GM12878 (cell line): ENCODE data around the gene FAM120AOS. TPM values are rescaled to one million over a fixed set of nuclear protein-coding genes. Genes with fewer than 3 reads are reported as not detected.

Source experiments
- ATAC-seq: fragments of 200-7000 bp; cut with Tn5 transposase; 3 replicates; pipeline ENCODE4 v1.9.1; 2020; ENCODE audit warnings: mild to moderate bottlenecking, moderate library complexity
- BruUV-seq: library from RNA; stranded (reverse); fragments of 400-500 nt; replicated peaks from 2 replicates; lab custom pipeline; 2021; lab: Mats Ljungman, UMichigan
- CTCF ChIA-PET: fragments of 300-600 bp; sonication (Branson Sonifier 250); formaldehyde crosslinking; extraction: SDS; loops from one replicate; lab custom pipeline; 2021; ENCODE audit warnings: inconsistent platforms; lab: Yijun Ruan, JAX
- POLR2A ChIA-PET: fragments of 350-600 bp; formaldehyde crosslinking; extraction: SDS; loops from one replicate; lab custom pipeline; 2021; ENCODE audit warnings: inconsistent platforms; lab: Charles Lee
- RAD21 ChIA-PET: fragments of 300-600 bp; sonication (Branson Sonifier 250); formaldehyde crosslinking; loops from one replicate; lab custom pipeline; 2023; ENCODE audit warnings: antibody characterized with exemption; ENCODE audit not compliant: unreplicated experiment; lab: Charles Lee
- SMC1A ChIA-PET: fragments of 300-600 bp; sonication (Branson Sonifier 250); formaldehyde crosslinking; loops from one replicate; lab custom pipeline; 2023; ENCODE audit not compliant: unreplicated experiment, uncharacterized antibody; lab: Charles Lee
- DNase-seq: peaks from one replicate; pipeline ENCODE4 v3.0.0-alpha.2; 2011; ENCODE audit warnings: low read depth, low spot score
- FAIRE-seq: peaks from 3 replicates; lab custom pipeline; 2011; peaks lifted over from hg19 to GRCh38; lab: Jason Lieb, UNC
- H2AFZ ChIP-seq: 2 replicates; pipeline ENCODE4 v1.6.0; 2011; ENCODE audit warnings: low read depth, low read length, control low read depth; ENCODE audit not compliant: control insufficient read depth
- H3K27ac ChIP-seq: 2 replicates; pipeline ENCODE4 v1.5.1; 2011; ENCODE audit warnings: control low read depth; ENCODE audit not compliant: control insufficient read depth, insufficient read depth
- H3K27me3 ChIP-seq, 2 experiments: replicated peaks in 1 of 2; 2 replicates each; pipeline versions ENCODE4 v1.6.0 to v1.6.1; 2011; ENCODE audit warnings: low read length in 1 of 2; ENCODE audit not compliant: control insufficient read depth in 2 of 2, insufficient read depth in 2 of 2
- H3K36me3 ChIP-seq, 2 experiments: 2 replicates each; pipeline ENCODE4 v1.5.1; 2011; ENCODE audit warnings: low read length in 1 of 2; ENCODE audit not compliant: control insufficient read depth in 2 of 2, insufficient read depth in 2 of 2
- H3K4me1 ChIP-seq: 2 replicates; pipeline ENCODE4 v1.6.1; 2011; ENCODE audit warnings: mild to moderate bottlenecking, low read length, moderate library complexity, mixed read lengths; ENCODE audit not compliant: control insufficient read depth, insufficient read depth
- H3K4me2 ChIP-seq: 2 replicates; pipeline ENCODE4 v1.6.0; 2011; ENCODE audit warnings: control low read depth; ENCODE audit not compliant: control insufficient read depth, insufficient read depth
- H3K4me3 ChIP-seq: fragments of 200-600 bp; sonication (generic); 2 replicates; pipeline ENCODE4 v1.5.1; 2016
- H3K79me2 ChIP-seq: 2 replicates; pipeline ENCODE4 v1.6.0; 2011; ENCODE audit warnings: low read length; ENCODE audit not compliant: control insufficient read depth, insufficient read depth
- H3K9ac ChIP-seq: 2 replicates; pipeline ENCODE4 v1.8.0; 2011; ENCODE audit warnings: low read length, control low read depth, mixed read lengths; ENCODE audit not compliant: control insufficient read depth, insufficient read depth
- H3K9me3 ChIP-seq: replicated peaks from 3 replicates; pipeline ENCODE4 v1.5.1; 2011; ENCODE audit warnings: mild to moderate bottlenecking, low read length; ENCODE audit not compliant: control insufficient read depth, insufficient read depth
- H4K20me1 ChIP-seq: 2 replicates; pipeline ENCODE4 v1.6.0; 2011; ENCODE audit not compliant: control insufficient read depth, insufficient read depth
- EED ChIP-seq: sonication (generic); IDR thresholded peaks from 2 replicates; pipeline ENCODE4 v1.6.1; 2016; ENCODE audit warnings: antibody characterized with exemption, low read depth
- ELK1 ChIP-seq: IDR thresholded peaks from 2 replicates; pipeline ENCODE4 v1.6.1; 2012; ENCODE audit warnings: low read depth, low read length, improper control_type of control experiment
- GATAD2B ChIP-seq: fragments of 450-650 bp; conservative IDR thresholded peaks from 2 replicates; pipeline ENCODE4 v1.6.1; 2017; ENCODE audit warnings: low read depth, mild to moderate bottlenecking, moderate library complexity
- IKZF2 ChIP-seq, 2 experiments: fragments of 450-650 bp; IDR thresholded peaks; 2 replicates each; pipeline ENCODE4 v1.6.1; 2017; ENCODE audit warnings: mild to moderate bottlenecking in 2 of 2, moderate library complexity in 2 of 2
- LARP7 ChIP-seq: fragments of 450-650 bp; IDR thresholded peaks from 2 replicates; pipeline ENCODE4 v1.6.1; 2017; ENCODE audit warnings: mild to moderate bottlenecking
- MTA3 ChIP-seq: IDR thresholded peaks from 2 replicates; pipeline ENCODE4 v1.6.1; 2012; ENCODE audit warnings: low read length, inconsistent platforms, borderline replicate concordance
- MXI1 ChIP-seq: fragments of 150-350 bp; IDR thresholded peaks from 2 replicates; pipeline ENCODE4 v1.6.1; 2011; ENCODE audit warnings: low read depth, mild to moderate bottlenecking, inconsistent platforms, low read length, improper control_type of control experiment
- NBN ChIP-seq: fragments of 450-650 bp; IDR thresholded peaks from 2 replicates; pipeline ENCODE4 v1.6.1; 2016
- NFYA ChIP-seq: IDR thresholded peaks from 2 replicates; pipeline ENCODE4 v1.6.1; 2011; ENCODE audit warnings: low read depth, mild to moderate bottlenecking, low read length, improper control_type of control experiment, borderline replicate concordance
- NR2C1 ChIP-seq: fragments of 450-650 bp; IDR thresholded peaks from 2 replicates; pipeline ENCODE4 v1.6.1; 2017; ENCODE audit warnings: antibody characterized with exemption, mild to moderate bottlenecking, moderate library complexity
- NRF1 ChIP-seq: conservative IDR thresholded peaks from 2 replicates; pipeline ENCODE4 v1.6.1; 2011; ENCODE audit warnings: mild to moderate bottlenecking, low read depth, low read length, improper control_type of control experiment
- POLR2AphosphoS2 ChIP-seq: IDR thresholded peaks from 2 replicates; pipeline ENCODE4 v1.6.1; 2011; ENCODE audit warnings: low read depth, mild to moderate bottlenecking, low read length, improper control_type of control experiment, moderate library complexity
- POLR2AphosphoS5 ChIP-seq: IDR thresholded peaks from 2 replicates; pipeline ENCODE4 v1.6.1; 2011; ENCODE audit warnings: mild to moderate bottlenecking, low read length, inconsistent platforms
- RB1 ChIP-seq: fragments of 450-650 bp; formaldehyde crosslinking; IDR thresholded peaks from 2 replicates; pipeline ENCODE4 v1.6.1; 2017; ENCODE audit warnings: mild to moderate bottlenecking, borderline replicate concordance
- RBBP5 ChIP-seq: fragments of 200-600 bp; sonication (generic); conservative IDR thresholded peaks from 2 replicates; pipeline ENCODE4 v1.6.1; 2016
- RCOR1 ChIP-seq: conservative IDR thresholded peaks from 2 replicates; pipeline ENCODE4 v1.6.1; 2012; ENCODE audit warnings: low read depth, low read length, improper control_type of control experiment
- RUNX3 ChIP-seq: IDR thresholded peaks from 2 replicates; pipeline ENCODE4 v1.6.1; 2012; ENCODE audit warnings: low read length, inconsistent platforms
- SIX5 ChIP-seq: IDR thresholded peaks from 2 replicates; pipeline ENCODE4 v1.6.1; 2011; ENCODE audit warnings: mild to moderate bottlenecking, low read depth, low read length, moderate library complexity; ENCODE audit not compliant: severe bottlenecking
- SMARCA5 ChIP-seq: fragments of 450-650 bp; IDR thresholded peaks from 2 replicates; pipeline ENCODE4 v1.6.1; 2017; ENCODE audit warnings: mild to moderate bottlenecking
- SP1 ChIP-seq: IDR thresholded peaks from one replicate; pipeline ENCODE4 v1.6.1; 2011; ENCODE audit warnings: low read depth, low read length
- TAF1 ChIP-seq: IDR thresholded peaks from 2 replicates; pipeline ENCODE4 v1.6.1; 2011; ENCODE audit warnings: mild to moderate bottlenecking, low read depth, low read length, borderline replicate concordance
- ZZZ3 ChIP-seq: IDR thresholded peaks from 2 replicates; pipeline ENCODE4 v1.6.1; 2011; ENCODE audit warnings: low read depth; ENCODE audit not compliant: control insufficient read depth, insufficient read length
- WGBS: methylation state at CpG from one replicate; pipeline ENCODE4 v1.1.6; 2016; ENCODE audit warnings: low lambda C conversion rate; ENCODE audit not compliant: insufficient replicate concordance, insufficient coverage; ENCODE audit errors: missing lambda C conversion rate; 5-methylcytosine and 5-hydroxymethylcytosine counted together
- in situ Hi-C: fragments of 300-500 bp; cut with MboI; formaldehyde crosslinking; loops from 9 replicates; pipeline ENCODE4 v1.14.3; 2018; ENCODE audit warnings: mixed read lengths
- intact Hi-C: fragments of 100-400 bp; cut with micrococcal nuclease; formaldehyde crosslinking; loops from one replicate; pipeline ENCODE4 v1.14.2; 2022; ENCODE audit not compliant: unreplicated experiment
- polyA plus RNA-seq, 11 experiments: library from polyadenylated mRNA; depleted of rRNA in 4 of 11; unstranded in 6 of 11; stranded (reverse) in 5 of 11; fragments of >200 nt; fragmentation: Nextera tagmentation in 4 of 11; fragmentation: Illumina TruSeq in 1 of 11; extraction: Ambion mirVana in 4 of 11; extraction: Trizol in 1 of 11; gene quantifications; 1 replicate in 1 of 11; 2 replicates in 10 of 11; pipeline versions ENCODE4 v1.2.1 to v1.2.3, GENCODE V29; 2011 to 2016; ENCODE audit warnings: inconsistent platforms in 2 of 11, missing spikeins in 2 of 11, low read depth in 1 of 11
- total RNA-seq, 4 experiments: library from RNA; depleted of rRNA in 3 of 4; stranded (reverse); fragments of >200 nt in 3 of 4; fragmentation: Illumina TruSeq in 1 of 4; extraction: Trizol in 1 of 4; gene quantifications; 2 replicates each; pipeline versions ENCODE4 v1.2.1 to v1.2.3, GENCODE V29; 2013 to 2021

FAM120AOS gene
- total and polyA plus RNA-seq, 10 of the 15 experiments (the other 5 are each of a cell fraction or from before 2014, with no cell fraction given) = 15.9 to 55.1 (median 34.6) TPM

- Histone ChIP-seq H3K4me2 (peak within 1 kb of the TSS; percentile 87), H4K20me1 (no peaks in the 10 kb centered on the region), H3K79me2 (peaks cover 64% of the 10 kb centered on the region), H2AFZ (peak within 1 kb of the TSS; percentile 85), H3K4me3 (peak within 1 kb of the TSS; percentile 86), H3K27ac (peak within 1 kb of the TSS; percentile 90), H3K27me3 (no peaks in the 10 kb centered on the region), H3K4me1 (peaks cover 3% of the 10 kb centered on the region; the same call in 1 of the 2 replicates), H3K9ac (peak within 1 kb of the TSS; percentile 90), H3K9me3 (no peaks in the 10 kb centered on the region), H3K36me3 (peaks cover 0 to 9% of the 10 kb centered on the region in 2 experiments; a peak in 3 of 4 replicates)
- RAD21 ChIA-PET = interaction anchor here (0.8 kb wide), 1 partner anchor 13 kb away, joined by 4 read pairs; no protein-coding TSS in a partner anchor
- FAIRE-seq (no peak), DNase-seq (no peak), ATAC-seq (peak; percentile 69)
- CTCF ChIA-PET = no interaction called here
- SMC1A ChIA-PET = interaction anchor here (1.0 to 1.6 kb wide), 2 partner anchors 13 to 115 kb away, joined by 5 read pairs; no protein-coding TSS in a partner anchor
- no TSS peak for BruUV-seq
- in situ Hi-C loops = no loop called here
- under 1% methylated on average over 63 of the region's 100 CpGs for WGBS
- POLR2A ChIA-PET = interaction anchor here (0.9 to 3.7 kb wide), 3 partner anchors 13 to 389 kb away, joined by 3 to 64 read pairs (median 3); no protein-coding TSS in a partner anchor
- intact Hi-C loops = loop anchor here (5.0 to 10.0 kb wide), 3 partner anchors 116 to 714 kb away; partner anchors contain the start of gene CARD19
- peak; percentile 54; the same call in 1 of the 2 replicates for TF ChIP-seq NBN
- peak; percentile 47; the same call in 1 of the 2 replicates for TF ChIP-seq POLR2AphosphoS2
- no peak for TF ChIP-seq RCOR1
- no peak for TF ChIP-seq NFYA
- peak; percentile 62; the same call in 1 of the 2 replicates for TF ChIP-seq RUNX3
- 0 out of 2 replicates have a peak, but pooled peaks have one; percentile 6 for TF ChIP-seq NRF1
- TF ChIP-seq SMARCA5 = 0 out of 2 replicates have a peak, but pooled peaks have one; percentile 72
- TF ChIP-seq LARP7 = peak; percentile 94
- TF ChIP-seq RBBP5 = no peak
- TF ChIP-seq MXI1 = peak; percentile 55; the same call in 1 of the 2 replicates
- TF ChIP-seq TAF1 = peak; percentile 53; the same call in 1 of the 2 replicates
- TF ChIP-seq ELK1 = 0 out of 2 replicates have a peak, but pooled peaks have one; percentile 9
- TF ChIP-seq MTA3 = peak; percentile 52; the same call in 1 of the 2 replicates
- TF ChIP-seq GATAD2B = peak; percentile 93
- TF ChIP-seq RB1 = peak; percentile 55; the same call in 1 of the 2 replicates
- peak; percentile 65 to 71; a peak in 3 of 4 replicates for TF ChIP-seq IKZF2 (IDR thresholded peaks at IDR 0.05)
- no peak for TF ChIP-seq SIX5
- TF ChIP-seq POLR2AphosphoS5 = peak; percentile 56; the same call in 1 of the 2 replicates
- TF ChIP-seq NR2C1 = 0 out of 2 replicates have a peak, but pooled peaks have one; percentile 9
- peak; percentile 74; the same call in 1 of the 2 replicates for TF ChIP-seq EED
- no peak for TF ChIP-seq ZZZ3
- TF ChIP-seq SP1 = peak; percentile 21
Measured at GRCh38 chr9:93450945-93451815, 2.2 kb downstream of the FAM120AOS start, which contains the start of gene FAM120A. FAM120A (plus strand) TSS chr9:93451685; CDS start chr9:93451916, 231 bp downstream.
